ENCODE measurements around the gene DEFB108B.
"Not testable (repeated sequence)": the region's sequence is repeated elsewhere in the genome, so short reads cannot be mapped to it uniquely, and the experiment has no call there.

DEFB108B gene

GRCh38 chr11:71821539-71821938 lies 11.5 kb upstream of the DEFB108B start:
- not testable (repeated sequence) for DNase-seq

DNA sequence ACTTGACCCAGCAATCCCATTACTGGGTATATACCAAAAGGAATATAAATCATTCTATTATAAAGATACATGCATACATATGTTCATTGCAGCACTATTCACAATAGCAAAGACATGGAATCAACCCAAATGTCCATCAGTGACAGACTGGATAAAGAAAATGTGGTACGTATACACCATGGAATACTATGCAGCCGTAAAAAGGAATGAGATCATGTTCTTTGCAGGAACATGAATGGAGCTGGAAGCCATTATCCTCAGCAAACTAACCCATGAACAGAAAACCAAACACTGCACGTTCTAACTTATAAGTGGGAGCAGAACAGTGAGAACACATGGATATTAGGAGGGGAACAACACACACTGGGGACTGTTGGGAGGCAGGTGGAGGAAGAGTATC lies 3.8 kb upstream of the DEFB108B start:
- not testable (repeated sequence) for DNase-seq

DNA sequence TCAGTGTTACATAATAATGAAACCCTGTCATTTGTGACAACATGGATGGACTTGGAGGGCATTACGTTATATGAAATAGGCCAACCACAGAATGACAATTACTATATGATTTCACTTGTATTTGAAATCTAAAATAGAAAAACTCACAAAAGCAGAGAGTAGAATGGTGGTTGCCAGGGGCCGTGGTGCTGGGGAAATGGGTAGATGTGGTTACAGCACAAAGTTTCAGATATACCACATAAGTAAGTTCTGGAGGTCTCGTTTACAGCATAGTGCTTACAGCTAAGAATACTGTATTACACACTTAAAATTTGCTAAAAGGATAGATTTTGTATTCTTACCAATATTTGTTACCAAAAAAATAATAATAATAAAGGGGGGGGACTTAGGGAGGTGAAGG lies 3.3 kb upstream of the DEFB108B start:
- DNase-seq = not testable (repeated sequence)

DNA sequence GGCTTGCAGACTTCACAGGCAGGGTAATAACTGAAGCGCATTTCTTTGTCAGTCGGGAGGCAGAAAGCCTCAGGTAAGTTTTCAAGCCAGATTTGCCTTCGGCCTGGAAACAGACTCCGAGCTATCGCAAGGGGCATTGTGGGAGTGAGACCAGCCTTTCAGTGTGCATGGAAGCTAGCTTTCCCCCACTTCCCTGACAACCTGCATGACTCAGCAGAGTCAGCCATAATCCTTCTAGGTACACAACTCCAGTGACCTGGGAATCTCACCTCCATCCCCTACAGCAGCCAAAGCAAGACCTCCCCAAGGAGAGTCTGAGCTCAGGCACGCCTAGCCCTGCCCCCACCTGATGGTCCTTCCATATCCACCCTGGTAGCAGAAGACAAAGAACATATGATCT lies 9.7 kb downstream of the DEFB108B start:
- DNase-seq = not testable (repeated sequence)

GRCh38 chr11:71843355-71843754 lies 10.4 kb downstream of the DEFB108B start:
- DNase-seq = not testable (repeated sequence)

DNA sequence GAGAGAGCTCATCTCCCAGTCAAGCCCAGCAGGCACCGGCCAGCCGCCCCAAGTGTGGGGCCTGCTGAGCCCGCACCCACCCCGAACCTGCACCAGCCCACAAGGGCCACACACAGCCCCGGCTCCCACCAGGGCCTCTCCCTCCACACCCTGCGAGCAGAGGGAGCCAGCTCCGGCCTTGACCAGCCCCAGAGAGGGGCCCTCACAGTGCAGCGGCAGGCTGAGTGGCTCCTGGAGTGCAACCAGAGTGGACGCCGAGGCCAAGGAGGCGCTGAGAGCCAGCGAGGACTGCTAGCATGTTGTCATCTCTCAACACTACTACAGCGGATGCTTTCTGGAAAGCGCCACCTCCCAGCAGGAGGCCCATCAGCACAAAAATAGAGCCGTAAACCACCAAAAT lies 10.9 kb downstream of the DEFB108B start:
- no peak for DNase-seq

- not testable (repeated sequence) for DNase-seq
Measured at GRCh38 chr11:71853895-71854294, 20.9 kb downstream of the DEFB108B start.

GRCh38 chr11:71855880-71856279 lies 22.9 kb downstream of the DEFB108B start:
- not testable (repeated sequence) for DNase-seq

- not testable (repeated sequence) for DNase-seq
Measured at GRCh38 chr11:71860835-71861234, 27.8 kb downstream of the DEFB108B start.

GRCh38 chr11:71863978-71864627 lies 31.1 kb downstream of the DEFB108B start:
- DNase-seq = not testable (repeated sequence)

- not testable (repeated sequence) for DNase-seq
Measured at GRCh38 chr11:71867209-71867608, 34.2 kb downstream of the DEFB108B start.

DNA sequence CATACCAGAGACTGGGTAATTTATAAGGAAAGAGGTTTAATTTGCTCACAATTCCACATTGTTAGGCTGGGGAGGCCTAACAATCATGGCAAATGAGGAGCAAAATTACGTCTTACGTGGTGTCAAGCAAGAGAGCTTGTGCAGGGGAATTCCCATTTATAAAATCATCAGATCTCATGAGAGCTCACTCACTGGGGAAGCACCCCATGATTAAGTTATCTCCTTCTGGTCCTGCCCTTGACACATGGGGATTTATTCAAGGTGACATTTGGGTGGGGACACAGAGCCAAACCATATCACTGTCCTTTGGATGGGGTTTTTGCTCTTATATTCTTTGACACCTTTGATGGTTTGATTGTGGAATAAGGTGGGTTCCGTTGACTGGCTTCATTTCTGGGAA lies 36.9 kb downstream of the DEFB108B start:
- not testable (repeated sequence) for DNase-seq

DNA sequence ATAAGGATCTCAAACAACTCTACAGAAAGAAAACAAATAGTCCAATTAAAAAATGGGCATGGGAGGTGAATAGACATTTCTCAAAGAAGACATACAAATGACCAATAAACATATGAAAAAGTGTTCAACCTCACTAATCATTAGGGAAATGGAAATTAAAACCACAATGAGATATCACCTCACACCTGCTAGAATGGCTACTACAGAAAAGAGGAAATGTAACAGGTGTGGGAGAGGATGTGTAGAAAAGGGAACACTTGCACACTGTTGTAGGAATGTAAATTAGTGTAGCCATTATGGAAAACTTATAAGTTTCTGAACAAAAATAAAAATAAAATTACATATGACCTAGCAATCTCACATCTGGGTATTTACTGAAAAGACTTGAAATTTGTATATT lies 37.7 kb downstream of the DEFB108B start:
- not testable (repeated sequence) for DNase-seq

GRCh38 chr11:71876262-71876661 lies 43.3 kb downstream of the DEFB108B start:
- DNase-seq = not testable (repeated sequence)

DNA sequence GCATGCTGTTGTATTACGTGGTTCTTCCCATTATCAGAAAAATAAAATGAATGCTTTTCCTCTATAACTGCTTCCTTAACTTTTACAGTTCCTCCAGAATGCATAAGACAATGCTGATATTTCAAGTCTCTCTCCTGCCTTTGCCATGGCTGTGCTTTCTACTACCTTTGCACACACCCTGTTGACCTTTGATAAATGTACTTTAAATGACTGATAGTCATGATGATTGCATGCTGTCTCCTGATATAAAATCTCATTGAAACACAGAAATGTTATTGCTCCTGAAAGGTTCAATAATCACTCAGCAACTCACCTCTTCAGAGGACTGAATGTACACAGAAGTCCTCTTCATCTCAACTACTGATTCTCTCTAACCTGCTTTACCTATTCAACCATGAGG lies 45.1 kb downstream of the DEFB108B start, which contains the start of gene DEFB131B:
Gene DEFB131B, plus strand, starts transcription at position 395 of the 400 bp plus-strand sequence. Its CDS starts 0 bp downstream, at position 395.
- DNase-seq = not testable (repeated sequence)

DNA sequence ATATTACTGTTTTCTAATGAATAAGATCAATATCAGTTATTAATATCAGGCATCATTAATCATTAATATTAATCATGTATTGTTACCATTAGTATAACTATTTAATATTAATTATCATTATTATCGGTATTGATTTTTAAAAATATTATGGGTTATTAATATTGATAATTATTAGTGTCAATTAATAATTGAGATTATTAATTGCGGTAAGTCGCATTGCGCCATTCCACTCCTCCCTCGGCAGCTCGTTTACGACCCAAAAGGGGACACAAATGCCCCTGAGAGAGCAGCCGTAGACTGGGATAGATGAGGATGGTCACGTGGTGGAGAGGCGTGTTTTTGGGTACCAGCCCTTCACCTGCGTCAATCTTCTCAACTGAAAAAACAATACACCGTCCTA lies 52.8 kb downstream of the DEFB108B start:
- not testable (repeated sequence) for DNase-seq
